Peyer's patch (tissue), 4 donors: Measurements from ENCODE around the gene PAK4.

Source experiments
- CTCF ChIP-seq, 6 experiments: fragments of 450-650 bp in 4 of 6; fragments of 200-600 bp in 2 of 6; sonication (generic) in 1 of 6; IDR thresholded peaks; one replicate each; pipeline ENCODE4 v1.5.1; 2017 to 2019; ENCODE audit warnings: antibody characterized with exemption in 6 of 6, mild to moderate bottlenecking in 3 of 6, moderate library complexity in 1 of 6
- POLR2A ChIP-seq, 2 donors: fragments of 450-650 bp; IDR thresholded peaks; one replicate each; pipeline ENCODE4 v1.5.1; 2017; ENCODE audit warnings: antibody characterized with exemption in 2 of 2, mild to moderate bottlenecking in 2 of 2, moderate library complexity in 2 of 2

DNA sequence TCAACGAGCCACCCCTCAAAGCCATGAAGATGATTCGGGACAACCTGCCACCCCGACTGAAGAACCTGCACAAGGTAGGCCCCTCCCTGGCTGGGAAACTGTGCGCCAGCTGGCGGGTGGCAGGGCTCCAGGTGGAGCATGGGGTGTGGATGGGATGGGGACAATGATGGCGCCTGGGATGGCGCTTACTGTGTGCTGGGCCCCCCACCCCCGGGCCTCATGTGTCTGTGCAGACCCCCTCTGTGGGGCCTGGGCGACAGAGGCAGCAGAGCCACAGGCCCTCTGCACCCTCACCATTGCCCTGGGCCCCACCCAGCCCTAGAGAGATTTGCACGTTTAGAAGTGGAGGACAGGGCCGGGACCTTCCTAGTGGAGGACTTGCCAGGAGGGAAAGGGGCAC, 52.1 kb downstream of the PAK4 start:
- TF ChIP-seq CTCF (IDR thresholded peaks at IDR 0.05) (no peak), POLR2A (IDR thresholded peaks at IDR 0.05) (no peak)
